Upper lobe of left lung (tissue), 4 donors: ENCODE measurements around the gene SIPA1.

Experiments
- EP300 ChIP-seq, 4 donors: sonication (generic); formaldehyde crosslinking; IDR thresholded peaks; one replicate each; pipeline ENCODE4 v1.5.1; 2017; ENCODE audit warnings: antibody characterized with exemption in 4 of 4, control low read depth in 2 of 4
- POLR2A ChIP-seq, 4 donors: fragments of 450-650 bp; IDR thresholded peaks; one replicate each; pipeline ENCODE4 v1.5.1; 2016 to 2017; ENCODE audit warnings: antibody characterized with exemption in 4 of 4, mild to moderate bottlenecking in 2 of 4
- POLR2AphosphoS5 ChIP-seq, 2 donors: sonication (generic); formaldehyde crosslinking; IDR thresholded peaks; one replicate each; pipeline ENCODE4 v1.5.1; 2017; ENCODE audit warnings: antibody characterized with exemption in 2 of 2
- TF ChIP-seq, protein P1 (sequence below), 6 experiments: fragments of 450-650 bp in 4 of 6; fragments of 200-600 bp in 2 of 6; sonication (generic) in 2 of 6; IDR thresholded peaks; one replicate each; pipeline ENCODE4 v1.5.1; 2016 to 2019; ENCODE audit warnings: antibody characterized with exemption in 6 of 6

DNA sequence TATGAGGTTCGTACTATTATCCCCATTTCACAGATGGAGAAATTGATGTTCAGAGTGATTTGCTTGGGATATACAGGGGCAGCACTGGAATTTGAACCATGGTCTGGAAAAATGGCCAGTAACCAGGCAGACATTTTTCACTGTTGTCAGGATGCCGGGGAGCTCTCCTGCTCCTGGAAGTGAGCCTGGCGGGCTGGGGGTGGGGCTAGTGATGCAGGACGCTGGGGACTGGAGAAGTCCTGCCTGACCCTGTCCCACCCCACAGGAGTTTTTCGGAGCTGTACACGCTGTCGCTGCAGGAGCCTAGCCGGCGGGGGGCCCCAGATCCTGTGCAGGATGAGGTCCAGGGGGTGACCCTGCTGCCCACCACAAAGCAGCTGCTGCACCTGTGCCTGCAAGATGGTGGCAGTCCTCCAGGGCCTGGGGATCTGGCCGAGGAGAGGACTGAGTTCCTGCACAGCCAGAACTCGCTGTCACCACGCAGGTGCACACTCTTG, 11.1 kb downstream of the SIPA1 start:
- no peak for TF ChIP-seq POLR2A (IDR thresholded peaks at IDR 0.05)
- TF ChIP-seq, protein P1, sequence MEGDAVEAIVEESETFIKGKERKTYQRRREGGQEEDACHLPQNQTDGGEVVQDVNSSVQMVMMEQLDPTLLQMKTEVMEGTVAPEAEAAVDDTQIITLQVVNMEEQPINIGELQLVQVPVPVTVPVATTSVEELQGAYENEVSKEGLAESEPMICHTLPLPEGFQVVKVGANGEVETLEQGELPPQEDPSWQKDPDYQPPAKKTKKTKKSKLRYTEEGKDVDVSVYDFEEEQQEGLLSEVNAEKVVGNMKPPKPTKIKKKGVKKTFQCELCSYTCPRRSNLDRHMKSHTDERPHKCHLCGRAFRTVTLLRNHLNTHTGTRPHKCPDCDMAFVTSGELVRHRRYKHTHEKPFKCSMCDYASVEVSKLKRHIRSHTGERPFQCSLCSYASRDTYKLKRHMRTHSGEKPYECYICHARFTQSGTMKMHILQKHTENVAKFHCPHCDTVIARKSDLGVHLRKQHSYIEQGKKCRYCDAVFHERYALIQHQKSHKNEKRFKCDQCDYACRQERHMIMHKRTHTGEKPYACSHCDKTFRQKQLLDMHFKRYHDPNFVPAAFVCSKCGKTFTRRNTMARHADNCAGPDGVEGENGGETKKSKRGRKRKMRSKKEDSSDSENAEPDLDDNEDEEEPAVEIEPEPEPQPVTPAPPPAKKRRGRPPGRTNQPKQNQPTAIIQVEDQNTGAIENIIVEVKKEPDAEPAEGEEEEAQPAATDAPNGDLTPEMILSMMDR (IDR thresholded peaks at IDR 0.05): no peak
- no peak for TF ChIP-seq POLR2AphosphoS5 (IDR thresholded peaks at IDR 0.05)
- TF ChIP-seq EP300 (IDR thresholded peaks at IDR 0.05): no peak
